HepG2 (cell line): ENCODE data around the gene PRSS21. TPM values are rescaled to one million over a fixed set of nuclear protein-coding genes. Genes with fewer than 3 reads are reported as not detected.

Experiments
- ATAC-seq: fragments of 200-7000 bp; cut with Tn5 transposase; 3 replicates; pipeline ENCODE4 v1.9.1; 2020; ENCODE audit warnings: mild to moderate bottlenecking, moderate library complexity
- BruUV-seq: library from RNA; stranded (reverse); fragments of 400-500 nt; replicated peaks from 2 replicates; lab custom pipeline; 2021; lab: Mats Ljungman, UMichigan
- CTCF ChIA-PET: fragments of 300-600 bp; formaldehyde crosslinking; extraction: SDS; loops from one replicate; lab custom pipeline; 2021; ENCODE audit warnings: low total read pairs, inconsistent platforms, low intra/inter-chr PET ratio; lab: Yijun Ruan, JAX
- POLR2A ChIA-PET: fragments of 350-600 bp; sonication (Branson Sonifier 250); formaldehyde crosslinking; loops from one replicate; lab custom pipeline; 2020; ENCODE audit warnings: antibody characterized with exemption, inconsistent platforms; lab: Yijun Ruan, JAX
- DNase-seq: peaks from one replicate; pipeline ENCODE4 v3.0.0-alpha.2; 2015; ENCODE audit warnings: low spot score
- FAIRE-seq: peaks from 3 replicates; lab custom pipeline; 2011; peaks lifted over from hg19 to GRCh38; lab: Jason Lieb, UNC
- H2AFZ ChIP-seq: one replicate; pipeline ENCODE4 v1.6.1; 2011; ENCODE audit warnings: low read length, inconsistent platforms
- H3K27ac ChIP-seq: fragments of 300-600 bp; 3 replicates; pipeline ENCODE4 v1.8.0; 2011; ENCODE audit warnings: mixed run types, mild to moderate bottlenecking, mixed read lengths, low read length, inconsistent platforms; ENCODE audit not compliant: insufficient read depth; ENCODE audit errors: extremely low read length
- H3K27me3 ChIP-seq, 2 experiments: fragments of 200-600 bp in 1 of 2; 2 replicates in 1 of 2; 3 replicates in 1 of 2; pipeline versions ENCODE4 v1.6.0 to v1.8.0; 2011; ENCODE audit warnings: low read length in 2 of 2, mild to moderate bottlenecking in 2 of 2, moderate library complexity in 2 of 2, inconsistent platforms in 1 of 2; ENCODE audit not compliant: insufficient read depth in 2 of 2, control insufficient read depth in 1 of 2
- H3K36me3 ChIP-seq, 2 experiments: fragments of 200-600 bp in 1 of 2; replicated peaks in 1 of 2; 2 replicates in 1 of 2; 3 replicates in 1 of 2; pipeline versions ENCODE4 v1.5.1 to v1.8.0; 2011; ENCODE audit warnings: low read length in 2 of 2, inconsistent platforms in 1 of 2; ENCODE audit not compliant: insufficient read depth in 2 of 2, control insufficient read depth in 1 of 2
- H3K4me1 ChIP-seq: 2 replicates; pipeline ENCODE4 v1.5.1; 2012; ENCODE audit warnings: low read length, inconsistent platforms; ENCODE audit not compliant: insufficient read depth
- H3K4me2 ChIP-seq: 2 replicates; pipeline ENCODE4 v1.6.0; 2011; ENCODE audit warnings: low read depth, low read length, inconsistent platforms
- H3K4me3 ChIP-seq, 3 experiments: fragments of 200-600 bp in 1 of 3; sonication (generic), shearing (Covaris generic) in 1 of 3; replicated peaks in 1 of 3; 2 replicates each; pipeline ENCODE4 v1.5.1; 2011 to 2016; ENCODE audit warnings: low read length in 3 of 3, inconsistent platforms in 2 of 3, low read depth in 2 of 3, mild to moderate bottlenecking in 2 of 3, control low read depth in 1 of 3, mixed read lengths in 1 of 3; ENCODE audit not compliant: insufficient read depth in 1 of 3
- H3K79me2 ChIP-seq: one replicate; pipeline ENCODE4 v1.6.1; 2011; ENCODE audit warnings: low read length, inconsistent platforms; ENCODE audit not compliant: insufficient read depth
- H3K9ac ChIP-seq: 2 replicates; pipeline ENCODE4 v1.6.0; 2011; ENCODE audit warnings: mild to moderate bottlenecking, low read depth, low read length, inconsistent platforms; ENCODE audit not compliant: insufficient read depth
- H3K9me3 ChIP-seq: 2 replicates; pipeline ENCODE4 v1.5.1; 2012; ENCODE audit warnings: mild to moderate bottlenecking, low read length
- H4K20me1 ChIP-seq: 2 replicates; pipeline ENCODE4 v1.6.0; 2011; ENCODE audit warnings: inconsistent platforms, mild to moderate bottlenecking, low read length, moderate library complexity; ENCODE audit not compliant: insufficient read depth
- ATF7-NPFF ChIP-seq: sonication (generic); formaldehyde crosslinking; IDR thresholded peaks from 2 replicates; pipeline ENCODE4 v1.8.1; 2023; ENCODE audit warnings: mild to moderate bottlenecking, low read depth, missing genetic modification reagents, moderate library complexity
- BATF2 ChIP-seq: sonication (generic); formaldehyde crosslinking; IDR thresholded peaks from 2 replicates; pipeline ENCODE4 v1.8.0; 2022; ENCODE audit warnings: mild to moderate bottlenecking, missing genetic modification reagents, moderate library complexity
- CAMTA2 ChIP-seq: sonication (generic); formaldehyde crosslinking; IDR thresholded peaks from 2 replicates; pipeline ENCODE4 v1.4.0; 2020; ENCODE audit warnings: mild to moderate bottlenecking, missing genetic modification reagents, borderline replicate concordance
- KDM5A ChIP-seq: fragments of 200-600 bp; sonication (generic); IDR thresholded peaks from 2 replicates; pipeline ENCODE4 v1.7.0; 2018; ENCODE audit warnings: antibody characterized with exemption, mild to moderate bottlenecking, low read length, borderline replicate concordance
- PHF5A ChIP-seq: IDR thresholded peaks from one replicate; pipeline ENCODE4 v1.6.1; 2018; ENCODE audit warnings: low read depth, missing genetic modification reagents; ENCODE audit not compliant: unreplicated experiment
- ZNF512 ChIP-seq: sonication (generic); formaldehyde crosslinking; IDR thresholded peaks from 2 replicates; pipeline ENCODE4 v1.4.0; 2020; ENCODE audit warnings: mild to moderate bottlenecking, missing genetic modification reagents
- ZNF597 ChIP-seq: sonication (generic); formaldehyde crosslinking; IDR thresholded peaks from 2 replicates; pipeline ENCODE4 v1.5.0; 2020; ENCODE audit warnings: missing genetic modification reagents
- WGBS: methylation state at CpG from one replicate; pipeline ENCODE4 v1.1.6; 2017; ENCODE audit warnings: low lambda C conversion rate; 5-methylcytosine and 5-hydroxymethylcytosine counted together
- in situ Hi-C: cut with HindIII; loops from 2 replicates; pipeline ENCODE4 v1.10.0; 2017; ENCODE audit warnings: low pct_unique_long_range_greater_than_20kb; ENCODE audit not compliant: extremely low pct_ligation_motif_present
- intact Hi-C: fragments of 100-400 bp; cut with micrococcal nuclease; formaldehyde crosslinking; loops from one replicate; pipeline ENCODE4 v1.10.0; 2022; ENCODE audit not compliant: unreplicated experiment
- polyA plus RNA-seq, 8 experiments: library from polyadenylated mRNA; depleted of rRNA in 3 of 8; stranded (reverse) in 7 of 8; unstranded in 1 of 8; fragments of >200 nt; fragmentation: Illumina TruSeq in 4 of 8; extraction: Trizol in 4 of 8; gene quantifications; 2 replicates each; pipeline versions ENCODE4 v1.2.1 to v1.2.3, GENCODE V29; 2011 to 2016; ENCODE audit warnings: low read depth in 4 of 8, missing spikeins in 1 of 8, mixed read lengths in 1 of 8; ENCODE audit not compliant: insufficient read depth in 1 of 8
- total RNA-seq, 5 experiments: library from RNA; depleted of rRNA; stranded (reverse); fragments of >200 nt; fragmentation: Illumina TruSeq; extraction: Trizol; gene quantifications; 2 replicates each; pipeline ENCODE4 v1.2.3, GENCODE V29; 2016; ENCODE audit warnings: low read depth in 1 of 5
- TF ChIP-seq, protein P1 (sequence below): sonication (generic); formaldehyde crosslinking; IDR thresholded peaks from 2 replicates; pipeline ENCODE4 v1.5.0; 2020; ENCODE audit warnings: mild to moderate bottlenecking, missing genetic modification reagents, moderate library complexity
- TF ChIP-seq, protein P2 (sequence below): sonication (generic); formaldehyde crosslinking; IDR thresholded peaks from 2 replicates; pipeline ENCODE4 v1.4.0; 2020; ENCODE audit warnings: low read depth, mild to moderate bottlenecking, missing genetic modification reagents

The PRSS21 gene
- total and polyA plus RNA-seq, 2 of the 13 experiments (the other 11 are each of a cell fraction or from before 2014, with no cell fraction given): not detected

DNA sequence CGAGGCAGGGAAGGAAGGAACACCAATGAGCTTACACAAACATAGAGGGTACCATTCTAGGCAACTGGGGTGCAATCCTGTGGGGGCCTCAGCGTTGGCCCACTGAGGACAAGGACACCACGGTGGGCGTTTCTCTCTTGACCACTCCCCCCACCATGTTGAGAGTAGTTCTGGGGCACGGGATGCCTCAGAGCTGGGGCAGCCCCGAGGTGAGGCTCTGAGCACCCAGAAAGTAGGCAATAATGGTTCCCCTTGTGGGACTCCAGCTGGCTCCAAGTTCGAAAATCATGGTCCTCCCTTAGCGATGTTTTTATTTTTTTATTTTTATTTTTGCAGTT lies 5.1 kb downstream of the PRSS21 start:
- Histone ChIP-seq H4K20me1 (no peaks in the 10 kb centered on the region), H3K36me3 (no peaks in the 10 kb centered on the region), H3K4me3 (no peak overlapping the region), H3K9me3 (no peaks in the 10 kb centered on the region), H3K4me1 (peaks cover 13% of the 10 kb centered on the region; the same call in 1 of the 2 replicates), H3K27ac (no peak overlapping the region), H3K79me2 (no peaks in the 10 kb centered on the region), H2AFZ (no peak overlapping the region), H3K27me3 (peaks cover 6 to 81% of the 10 kb centered on the region in 2 experiments), H3K4me2 (no peak overlapping the region), H3K9ac (no peak overlapping the region)
- WGBS: 17% methylated on average over 8 of the region's 8 CpGs
- CTCF ChIA-PET: no interaction called here
- no TSS peak for BruUV-seq
- FAIRE-seq (no peak), DNase-seq (no peak), ATAC-seq (no peak)
- in situ Hi-C loops (no loop called here), intact Hi-C loops (no loop called here)
- POLR2A ChIA-PET: no interaction called here
- TF ChIP-seq ZNF597 (CRISPR knock-in tag) (no peak), PHF5A (CRISPR knock-in tag) (no peak), BATF2 (CRISPR knock-in tag) (no peak), CAMTA2 (no peak), KDM5A (no peak), ATF7-NPFF (no peak), ZNF512 (CRISPR knock-in tag) (no peak)
- TF ChIP-seq, protein P1, sequence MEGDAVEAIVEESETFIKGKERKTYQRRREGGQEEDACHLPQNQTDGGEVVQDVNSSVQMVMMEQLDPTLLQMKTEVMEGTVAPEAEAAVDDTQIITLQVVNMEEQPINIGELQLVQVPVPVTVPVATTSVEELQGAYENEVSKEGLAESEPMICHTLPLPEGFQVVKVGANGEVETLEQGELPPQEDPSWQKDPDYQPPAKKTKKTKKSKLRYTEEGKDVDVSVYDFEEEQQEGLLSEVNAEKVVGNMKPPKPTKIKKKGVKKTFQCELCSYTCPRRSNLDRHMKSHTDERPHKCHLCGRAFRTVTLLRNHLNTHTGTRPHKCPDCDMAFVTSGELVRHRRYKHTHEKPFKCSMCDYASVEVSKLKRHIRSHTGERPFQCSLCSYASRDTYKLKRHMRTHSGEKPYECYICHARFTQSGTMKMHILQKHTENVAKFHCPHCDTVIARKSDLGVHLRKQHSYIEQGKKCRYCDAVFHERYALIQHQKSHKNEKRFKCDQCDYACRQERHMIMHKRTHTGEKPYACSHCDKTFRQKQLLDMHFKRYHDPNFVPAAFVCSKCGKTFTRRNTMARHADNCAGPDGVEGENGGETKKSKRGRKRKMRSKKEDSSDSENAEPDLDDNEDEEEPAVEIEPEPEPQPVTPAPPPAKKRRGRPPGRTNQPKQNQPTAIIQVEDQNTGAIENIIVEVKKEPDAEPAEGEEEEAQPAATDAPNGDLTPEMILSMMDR (CRISPR knock-in tag): no peak
- TF ChIP-seq, protein P2, sequence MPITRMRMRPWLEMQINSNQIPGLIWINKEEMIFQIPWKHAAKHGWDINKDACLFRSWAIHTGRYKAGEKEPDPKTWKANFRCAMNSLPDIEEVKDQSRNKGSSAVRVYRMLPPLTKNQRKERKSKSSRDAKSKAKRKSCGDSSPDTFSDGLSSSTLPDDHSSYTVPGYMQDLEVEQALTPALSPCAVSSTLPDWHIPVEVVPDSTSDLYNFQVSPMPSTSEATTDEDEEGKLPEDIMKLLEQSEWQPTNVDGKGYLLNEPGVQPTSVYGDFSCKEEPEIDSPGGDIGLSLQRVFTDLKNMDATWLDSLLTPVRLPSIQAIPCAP (CRISPR knock-in tag): no peak
